GM18873 (cell line): Measurements from ENCODE around the gene HSPH1.

Experiments used
- ATAC-seq: cut with Tn5 transposase; IDR thresholded peaks from one replicate; pipeline ENCODE4 v1.9.1; 2021; ENCODE audit warnings: mild to moderate bottlenecking, moderate library complexity, moderate number of reproducible peaks; ENCODE audit not compliant: unreplicated experiment, low FRiP score

Gene HSPH1

GRCh38 chr13:31134039-31134711 lies 27.5 kb downstream of the HSPH1 start:
- ATAC-seq, result no peak

DNA sequence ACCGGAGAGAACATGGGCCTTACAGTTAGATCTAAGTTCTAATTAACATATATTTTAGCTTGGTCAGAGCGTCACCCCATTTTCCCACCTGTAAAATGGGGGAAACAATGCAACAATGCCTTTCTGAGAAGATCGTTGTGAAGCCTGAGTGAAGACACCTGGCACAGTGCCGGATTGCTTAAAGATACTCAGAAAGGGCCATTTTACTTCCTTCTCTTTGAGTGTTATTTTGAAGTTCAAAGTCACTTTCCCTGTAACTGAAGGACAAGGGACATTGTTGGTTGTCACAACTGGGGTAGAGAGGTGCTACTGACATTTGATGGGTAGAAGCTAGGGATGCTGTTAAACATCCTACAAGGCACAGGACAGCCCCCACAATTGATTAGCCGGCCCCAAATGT lies 28.1 kb downstream of the HSPH1 start:
- ATAC-seq, result no peak

- no peak for ATAC-seq
Observed at GRCh38 chr13:31131470-31131961, 30.2 kb downstream of the HSPH1 start.

- ATAC-seq, result no peak
Observed at GRCh38 chr13:31129419-31129818, 32.3 kb downstream of the HSPH1 start.

- no peak for ATAC-seq
Observed at GRCh38 chr13:31124204-31124603, 37.5 kb downstream of the HSPH1 start.

GRCh38 chr13:31122544-31123260 lies 39.0 kb downstream of the HSPH1 start:
- no peak for ATAC-seq

DNA sequence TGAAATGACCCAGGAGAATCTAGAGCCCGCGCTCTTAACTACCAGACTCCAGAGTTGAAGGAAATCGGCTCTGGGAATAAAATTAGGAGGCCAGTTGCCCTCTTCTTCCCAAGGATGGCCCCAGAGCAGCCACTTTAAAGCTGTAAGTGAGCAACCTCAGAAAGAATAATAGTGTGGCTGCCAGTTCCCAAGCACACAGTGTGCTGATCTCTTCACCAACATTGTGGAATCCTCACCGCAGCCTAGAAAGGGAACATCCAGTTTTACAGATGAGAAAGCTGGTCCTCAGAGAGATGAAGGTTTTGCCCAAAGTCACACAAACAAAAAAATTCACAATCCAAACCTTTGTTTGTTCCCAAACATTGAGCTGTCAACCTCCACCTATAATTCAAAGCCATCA lies 39.6 kb downstream of the HSPH1 start:
- no peak for ATAC-seq

DNA sequence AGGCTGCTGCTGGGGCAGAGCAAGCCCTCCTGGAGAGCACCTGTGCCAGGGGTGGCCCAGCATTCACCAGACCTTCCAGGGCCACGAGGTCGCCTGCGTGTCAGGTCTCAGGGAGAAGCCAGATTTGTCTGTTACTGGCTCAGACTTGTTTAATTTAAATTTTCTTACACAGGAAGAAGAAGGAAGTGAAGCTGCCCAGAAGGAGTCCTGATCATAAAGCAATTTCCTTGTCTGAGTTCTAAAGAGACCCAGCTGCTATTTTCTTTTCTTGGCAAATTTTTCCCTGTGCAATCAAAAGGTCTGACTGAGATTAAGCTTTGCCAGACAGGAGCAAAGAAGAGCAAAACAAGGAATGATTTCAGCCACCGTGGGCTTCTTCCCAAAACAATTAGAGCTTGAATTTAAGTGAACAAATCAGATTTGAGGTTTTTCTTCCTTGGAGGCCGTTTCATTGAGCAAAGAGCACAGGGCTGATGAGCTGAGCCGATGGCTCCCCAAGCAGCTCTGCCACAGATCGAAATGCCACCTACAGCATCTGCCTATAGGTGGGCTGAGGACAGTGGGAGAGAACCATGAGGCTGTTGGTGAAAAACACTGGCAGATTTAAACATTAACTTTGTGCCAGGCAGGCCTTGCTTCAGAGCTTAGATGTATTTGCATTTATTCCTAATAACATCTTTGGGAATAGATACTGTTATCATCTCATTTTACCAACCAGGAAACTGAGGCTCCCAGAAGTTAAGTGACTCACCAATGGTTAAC lies 40.1 kb downstream of the HSPH1 start:
- ATAC-seq, result no peak

DNA sequence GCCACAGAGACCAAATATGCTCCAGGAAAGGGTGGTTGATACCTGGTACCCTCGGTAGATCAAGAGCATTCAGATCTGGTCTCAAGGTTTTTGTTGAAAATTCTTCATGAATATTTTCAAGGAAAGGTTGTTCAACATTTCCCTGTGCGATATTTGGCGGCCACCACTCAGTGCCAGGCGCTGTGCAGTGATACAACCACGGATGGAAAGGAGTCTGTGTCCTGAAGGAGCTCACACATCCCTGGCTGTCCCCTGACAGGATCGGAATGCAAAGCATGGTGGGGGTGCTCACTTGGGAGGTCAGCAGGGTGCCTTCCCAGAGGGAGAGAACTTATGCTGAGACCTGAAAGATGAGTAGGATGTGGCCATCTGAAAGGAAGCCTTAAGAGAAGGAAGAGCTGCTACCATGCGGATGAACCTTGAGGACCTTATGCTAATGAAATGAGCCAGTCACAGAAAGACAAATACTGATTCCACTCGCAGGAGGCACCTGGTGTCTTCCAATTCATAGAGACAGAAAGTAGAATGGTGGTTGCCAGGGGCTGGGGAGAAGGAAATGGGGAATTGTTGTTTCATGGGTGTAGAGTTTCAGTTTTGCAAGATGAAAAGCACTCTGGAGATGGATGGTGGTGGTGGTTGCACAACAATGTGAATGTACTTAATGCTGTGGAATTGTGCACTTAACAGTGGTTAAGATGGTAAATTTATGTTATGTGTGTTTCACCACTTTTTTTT lies 41.6 kb downstream of the HSPH1 start:
- no peak for ATAC-seq

- no peak for ATAC-seq
Observed at GRCh38 chr13:31119526-31119925, 42.2 kb downstream of the HSPH1 start.

- ATAC-seq, result no peak
Observed at GRCh38 chr13:31116224-31116623, 45.5 kb downstream of the HSPH1 start.

DNA sequence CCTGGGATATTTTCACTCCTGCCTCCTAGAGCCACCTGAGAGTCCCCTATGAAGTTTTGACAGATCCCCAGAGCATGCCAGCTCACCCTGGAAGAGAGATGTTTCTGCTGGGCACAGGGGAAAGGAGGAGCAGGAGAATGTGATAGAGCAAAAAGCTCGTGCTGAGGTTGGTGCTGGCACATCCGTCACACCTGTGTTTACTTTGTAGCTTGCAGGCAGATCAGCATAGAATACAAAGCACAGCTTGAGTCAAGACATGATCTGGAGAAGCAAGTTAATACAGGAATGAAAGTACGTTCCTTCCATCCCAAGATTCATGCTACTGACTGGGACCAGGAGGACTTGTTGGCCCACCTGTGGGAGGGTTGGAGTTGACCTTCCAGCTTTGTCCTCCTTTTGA lies 46.1 kb downstream of the HSPH1 start:
- no peak for ATAC-seq

DNA sequence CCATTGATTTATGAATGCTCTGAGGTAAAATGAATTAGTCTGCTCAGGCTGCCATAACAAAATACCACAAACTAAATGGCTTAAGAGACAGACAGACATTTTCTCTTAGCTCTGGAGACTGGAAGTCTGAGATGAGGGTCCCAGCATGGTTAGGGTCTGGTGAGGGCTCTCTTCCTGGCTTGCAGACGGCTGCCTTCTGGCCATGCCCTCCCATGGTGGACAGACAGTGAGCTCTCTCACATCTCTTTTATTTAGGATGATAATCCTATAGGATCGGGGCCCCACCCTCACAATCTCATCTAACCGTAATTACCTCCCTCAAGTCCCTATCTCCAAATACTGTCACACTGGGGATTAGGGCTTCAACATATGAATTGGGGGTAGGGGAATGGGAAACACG lies 47.1 kb downstream of the HSPH1 start:
- ATAC-seq, result no peak

- no peak for ATAC-seq
Observed at GRCh38 chr13:31111136-31111535, 50.6 kb downstream of the HSPH1 start.

DNA sequence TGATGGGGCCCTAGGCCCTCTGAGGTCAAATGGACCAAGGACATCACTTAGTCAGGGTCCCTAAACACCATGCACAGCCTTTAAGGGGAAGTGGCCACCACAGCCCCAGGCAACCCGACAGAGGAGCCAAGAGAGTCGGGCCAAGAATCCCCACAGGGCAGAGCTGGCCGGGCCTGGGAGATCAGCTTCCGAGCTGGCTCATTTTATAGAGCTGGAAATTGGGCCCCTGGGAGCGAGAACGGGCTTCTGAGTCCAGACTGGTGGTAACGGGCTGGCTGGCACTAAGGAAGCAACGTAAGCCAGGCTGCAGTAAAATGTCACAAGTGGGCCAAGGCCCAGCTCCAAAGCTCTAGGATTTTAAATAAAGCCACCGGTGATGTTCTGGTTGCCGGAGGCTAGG lies 51.1 kb downstream of the HSPH1 start:
- ATAC-seq, result no peak

DNA sequence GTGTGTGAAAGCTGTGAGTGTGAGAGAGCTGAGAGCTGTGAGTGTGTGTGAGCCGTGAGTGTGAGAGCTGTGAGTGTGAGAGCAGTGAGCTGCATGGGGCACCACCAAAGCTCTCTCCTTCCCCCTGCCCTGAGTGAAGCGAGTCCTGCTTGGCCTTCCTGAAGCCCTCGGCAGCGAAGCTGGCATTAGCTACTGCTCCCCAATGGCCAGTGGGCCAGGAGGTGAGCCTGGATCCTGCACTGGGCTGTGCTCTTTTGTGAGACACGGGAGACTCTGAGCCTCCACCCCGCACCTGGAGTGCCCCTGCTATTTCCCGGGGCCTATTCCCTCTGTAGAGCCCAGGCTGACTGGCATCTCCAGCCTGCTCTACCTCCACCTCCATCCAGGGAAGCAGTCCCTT lies 51.5 kb downstream of the HSPH1 start:
- no peak for ATAC-seq

- no peak for ATAC-seq
Observed at GRCh38 chr13:31107109-31107508, 54.6 kb downstream of the HSPH1 start.

- no peak for ATAC-seq
Observed at GRCh38 chr13:31105856-31106255, 55.8 kb downstream of the HSPH1 start.

DNA sequence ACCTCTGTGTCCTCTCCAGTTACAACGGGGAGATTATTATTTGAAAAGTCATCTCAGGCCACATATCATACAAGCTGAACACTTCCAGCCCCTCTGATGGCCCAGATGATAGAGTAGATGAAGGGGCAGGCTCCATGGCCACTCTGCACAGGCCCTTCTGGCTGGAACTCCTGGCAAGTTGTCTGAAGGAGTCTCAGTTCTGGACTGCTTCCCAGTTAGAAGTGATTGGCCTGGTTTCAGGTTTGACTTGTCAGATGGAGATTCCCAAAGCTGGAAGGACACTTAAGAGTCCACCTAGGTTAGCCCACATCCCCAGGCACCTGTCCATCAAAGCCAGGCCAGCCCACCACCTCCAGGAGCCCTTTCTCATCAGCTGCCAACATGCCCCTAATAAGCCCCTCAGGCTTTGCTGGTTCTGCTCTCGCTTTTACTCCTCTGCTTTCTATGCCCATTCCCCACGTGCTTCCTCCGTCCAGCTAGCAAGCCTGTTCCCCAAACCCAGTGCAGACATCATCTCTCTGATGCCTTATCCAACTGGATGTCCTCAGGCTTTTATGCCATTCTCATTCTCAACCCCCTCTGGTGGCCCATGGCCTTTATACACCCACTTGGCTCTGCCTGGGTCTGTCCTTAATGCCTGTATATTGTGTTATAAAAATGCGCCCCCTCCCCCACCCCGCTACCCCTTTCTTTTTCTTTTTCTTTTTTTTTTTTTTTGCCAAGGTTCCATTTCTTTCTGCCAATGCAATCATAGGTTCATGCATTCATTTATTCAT lies 56.5 kb downstream of the HSPH1 start:
- ATAC-seq, result no peak

GRCh38 chr13:31102905-31103304 lies 58.8 kb downstream of the HSPH1 start:
- ATAC-seq, result no peak
